AG09319 (cell line): ENCODE data around the gene CEP131.

Experiments
- DNase-seq: peaks from one replicate; pipeline ENCODE4 v3.0.0-alpha.2; 2010; ENCODE audit warnings: low read depth; ENCODE audit errors: extremely low read depth
- CTCF ChIP-seq: IDR thresholded peaks from 2 replicates; pipeline ENCODE4 v1.5.1; 2011; ENCODE audit warnings: low read depth, mild to moderate bottlenecking, inconsistent platforms, low read length, moderate library complexity

The CEP131 gene

DNA sequence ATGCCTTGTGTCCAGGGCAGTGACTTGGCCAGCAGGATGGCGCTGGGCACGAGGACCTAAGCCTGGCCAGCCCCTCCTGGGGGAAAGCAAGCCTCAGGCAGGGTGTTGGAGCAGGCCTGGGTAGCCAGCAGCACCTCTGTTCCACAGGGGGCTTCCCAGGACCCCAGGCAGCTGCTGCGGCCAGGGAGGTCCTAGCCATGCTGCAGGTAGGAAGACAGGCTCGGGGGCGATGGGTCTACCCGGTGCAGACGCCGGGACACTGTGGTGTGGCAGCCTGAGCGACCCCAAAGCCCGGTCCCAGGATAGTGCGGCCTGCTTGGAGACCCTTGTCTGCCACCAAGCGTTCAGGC, 34.3 kb downstream of the CEP131 start:
- DNase-seq: no peak
- no peak for TF ChIP-seq CTCF

- TF ChIP-seq CTCF: no peak
- no peak for DNase-seq
Observed at GRCh38 chr17:81187586-81188490, 34.9 kb downstream of the CEP131 start.

- no peak for TF ChIP-seq CTCF
- no peak for DNase-seq
Observed at GRCh38 chr17:81187120-81187519, 35.6 kb downstream of the CEP131 start.

GRCh38 chr17:81186203-81186602, 36.6 kb downstream of the CEP131 start:
- no peak for TF ChIP-seq CTCF
- DNase-seq: no peak

- TF ChIP-seq CTCF: no peak
- DNase-seq: no peak
Observed at GRCh38 chr17:81184555-81184954, 38.2 kb downstream of the CEP131 start.

DNA sequence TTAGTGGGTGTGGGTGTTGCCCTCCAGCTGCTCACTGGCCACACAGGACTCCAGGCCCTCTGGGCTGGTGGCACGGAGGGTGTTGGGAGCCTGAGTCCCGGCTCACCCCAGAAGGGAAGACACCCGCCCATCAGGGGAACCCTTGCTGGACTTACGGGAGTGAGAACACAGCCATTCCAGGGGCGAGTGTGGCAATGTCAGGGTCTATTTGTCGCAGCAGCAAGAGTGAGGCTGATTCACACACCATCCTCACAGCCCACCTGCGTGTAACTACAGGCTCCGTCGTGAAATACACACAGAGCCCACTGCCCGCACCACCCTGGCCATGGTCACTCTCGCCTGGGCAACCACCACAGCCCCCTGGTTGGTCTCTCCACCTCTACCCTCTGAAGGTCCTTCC, 39.0 kb downstream of the CEP131 start:
- TF ChIP-seq CTCF: no peak
- DNase-seq: no peak

DNA sequence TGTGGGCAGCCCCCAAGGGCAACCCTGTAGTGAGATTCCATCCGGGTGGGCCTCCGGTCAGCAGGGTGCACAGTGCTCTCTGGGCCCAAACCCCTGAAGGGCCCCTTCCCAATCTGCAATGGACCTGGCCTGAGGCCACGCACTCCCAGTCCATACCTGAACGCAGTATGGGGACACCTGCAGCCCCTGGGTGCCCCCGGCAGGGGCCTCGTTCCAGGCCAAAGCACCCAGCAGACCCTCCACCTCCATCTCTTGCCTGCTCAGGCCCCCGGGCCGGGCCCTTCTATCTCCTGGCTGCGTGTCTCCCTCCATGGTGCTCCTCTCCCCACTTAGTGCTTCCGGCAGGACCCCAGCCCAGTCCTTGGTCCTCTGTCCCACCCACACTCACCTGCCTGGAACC, 39.4 kb downstream of the CEP131 start:
- DNase-seq: no peak
- no peak for TF ChIP-seq CTCF
